Breast epithelium (tissue), 3 donors: ENCODE data around the gene AKT3.

Experiments used
- CTCF ChIP-seq, 3 donors: fragments of 450-650 bp; IDR thresholded peaks; one replicate each; pipeline ENCODE4 v1.5.1; 2016 to 2017; ENCODE audit warnings: antibody characterized with exemption in 3 of 3, mild to moderate bottlenecking in 3 of 3, moderate library complexity in 3 of 3
- POLR2A ChIP-seq: fragments of 450-650 bp; IDR thresholded peaks from one replicate; pipeline ENCODE4 v1.6.1; 2016; ENCODE audit warnings: antibody characterized with exemption, mild to moderate bottlenecking, moderate library complexity
- POLR2AphosphoS5 ChIP-seq, 3 donors: sonication (generic); formaldehyde crosslinking; IDR thresholded peaks; one replicate each; pipeline ENCODE4 v1.6.1; 2017; ENCODE audit warnings: antibody characterized with exemption in 3 of 3

- TF ChIP-seq POLR2AphosphoS5 (IDR thresholded peaks at IDR 0.05) (no peak), POLR2A (no peak), CTCF (IDR thresholded peaks at IDR 0.05) (no peak)
Measured at GRCh38 chr1:243483071-243483771, 366.8 kb downstream of the AKT3 start.
